HG03139 (cell line): ENCODE measurements around the gene COL7A1.

Experiments
- ATAC-seq: cut with Tn5 transposase; IDR thresholded peaks from one replicate; pipeline ENCODE4 v1.9.1; 2021; ENCODE audit not compliant: unreplicated experiment

Gene COL7A1

DNA sequence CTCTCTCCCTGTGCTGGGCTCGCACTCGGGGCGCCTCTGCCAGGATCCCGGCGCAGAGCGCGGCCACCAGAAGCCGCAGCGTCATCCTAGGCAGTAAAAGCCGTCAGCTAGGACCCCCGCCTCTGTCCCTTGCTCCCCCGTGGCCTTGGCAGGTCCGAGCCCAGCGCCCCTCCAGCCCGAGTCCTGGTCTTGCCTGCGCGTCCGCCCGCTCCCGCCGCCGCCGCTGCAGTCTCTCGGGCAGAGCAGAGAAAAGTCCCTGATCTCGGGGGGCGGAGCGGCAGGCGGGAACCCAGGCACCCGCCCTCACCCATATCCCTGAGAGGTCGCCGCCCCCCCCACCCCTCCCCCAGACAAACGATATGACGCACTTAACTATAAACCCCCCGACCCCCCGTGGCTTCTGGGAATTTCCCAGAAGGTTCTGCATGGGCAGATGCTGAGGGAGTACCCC, at the start of gene COL7A1:
Gene COL7A1 (minus strand): TSS at position 255 of the 451 bp plus-strand sequence. CDS start 170 bp downstream, at position 85.
- ATAC-seq = no peak

DNA sequence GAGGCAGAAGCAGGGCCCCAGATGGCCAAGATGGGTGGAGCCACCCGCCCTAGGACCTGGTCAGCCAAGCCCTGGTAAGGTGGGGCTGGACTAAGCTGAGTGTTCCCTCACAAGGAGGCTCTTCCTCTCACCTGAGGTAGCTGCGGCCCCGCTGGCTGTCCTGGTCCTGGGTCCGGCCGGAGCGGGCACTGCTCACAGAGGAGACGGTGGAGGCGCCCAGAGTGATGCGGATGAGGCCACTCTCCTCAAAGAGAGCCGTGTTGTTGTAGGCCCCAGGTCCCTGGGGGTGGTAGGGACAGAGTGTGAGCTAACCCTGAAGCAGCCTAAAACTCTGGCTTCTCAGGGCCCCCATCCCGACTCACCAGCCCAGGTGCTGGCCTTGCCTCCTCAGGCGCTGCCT, 47.5 kb upstream of the COL7A1 start:
- ATAC-seq = no peak

DNA sequence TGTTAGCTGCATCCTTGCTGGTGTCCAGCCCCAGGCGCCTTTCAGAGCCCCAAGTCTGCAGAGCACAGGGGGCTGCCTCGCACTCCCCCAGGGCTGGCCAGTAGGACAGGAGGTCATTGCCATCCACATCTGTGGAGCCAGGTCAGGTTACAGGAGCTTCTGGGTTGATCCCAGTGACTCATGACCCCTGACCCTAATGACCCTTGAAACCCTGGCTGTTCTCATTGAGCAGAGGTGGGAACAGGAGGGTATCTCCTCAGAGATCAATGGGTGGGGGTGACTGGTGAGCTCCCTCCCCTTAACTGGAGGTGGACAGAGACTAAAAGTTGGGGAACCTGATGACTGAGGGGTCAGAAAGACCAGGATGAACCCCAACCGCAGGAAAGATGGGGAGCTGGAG, 46.3 kb upstream of the COL7A1 start:
- no peak for ATAC-seq

DNA sequence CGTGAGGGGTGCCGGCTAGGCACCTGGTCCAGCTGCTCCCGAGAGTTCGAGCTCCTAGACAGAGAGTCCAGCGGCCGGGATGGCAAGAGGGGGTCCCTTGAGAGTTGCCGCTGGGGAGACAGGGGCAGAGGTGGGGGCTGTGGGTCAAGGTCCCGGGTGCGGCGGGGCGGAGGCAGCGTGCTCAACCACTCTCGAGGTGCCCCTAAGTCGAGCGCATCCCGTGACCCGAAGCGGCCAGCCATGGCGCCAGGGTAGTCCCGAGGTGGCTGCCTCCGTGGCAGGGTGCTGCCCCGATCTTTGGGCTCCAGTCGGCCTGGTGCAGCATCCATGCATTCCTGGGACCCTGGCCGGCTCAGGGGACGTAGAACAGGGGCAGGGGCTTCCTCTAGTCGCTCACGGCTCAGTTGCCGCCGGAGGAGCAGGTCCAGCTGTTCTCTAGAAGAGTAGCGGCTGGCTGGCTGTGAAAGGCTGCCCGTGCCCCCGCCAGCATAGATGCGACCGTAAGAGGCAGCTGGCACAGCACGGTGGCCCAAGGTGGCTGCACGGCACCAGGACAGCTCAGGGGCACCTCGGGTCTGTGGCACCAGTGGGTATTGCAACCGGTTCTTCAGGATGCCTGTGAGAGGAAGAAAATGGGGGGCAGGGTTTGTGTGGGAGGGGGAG, 44.9 kb upstream of the COL7A1 start:
- ATAC-seq = no peak

DNA sequence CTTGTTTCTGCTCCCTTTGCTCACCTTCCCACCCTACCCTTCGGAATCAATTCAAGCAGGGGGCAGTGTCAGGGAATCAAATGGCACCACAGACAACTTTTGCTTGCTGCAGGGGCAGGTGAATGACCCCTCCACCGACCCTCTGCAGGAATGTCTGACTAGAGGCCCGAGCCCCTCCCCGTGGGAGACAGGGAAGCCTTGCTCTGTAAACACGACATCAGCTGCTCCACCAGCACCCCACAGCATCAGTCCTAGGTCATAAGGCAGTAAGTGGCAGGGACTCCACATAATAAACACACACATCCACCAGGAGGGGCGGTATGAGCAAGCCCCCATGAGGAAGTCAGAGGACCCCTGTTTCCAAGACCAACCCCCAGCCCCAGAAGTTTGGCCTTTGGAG, 42.2 kb upstream of the COL7A1 start:
- ATAC-seq = no peak

DNA sequence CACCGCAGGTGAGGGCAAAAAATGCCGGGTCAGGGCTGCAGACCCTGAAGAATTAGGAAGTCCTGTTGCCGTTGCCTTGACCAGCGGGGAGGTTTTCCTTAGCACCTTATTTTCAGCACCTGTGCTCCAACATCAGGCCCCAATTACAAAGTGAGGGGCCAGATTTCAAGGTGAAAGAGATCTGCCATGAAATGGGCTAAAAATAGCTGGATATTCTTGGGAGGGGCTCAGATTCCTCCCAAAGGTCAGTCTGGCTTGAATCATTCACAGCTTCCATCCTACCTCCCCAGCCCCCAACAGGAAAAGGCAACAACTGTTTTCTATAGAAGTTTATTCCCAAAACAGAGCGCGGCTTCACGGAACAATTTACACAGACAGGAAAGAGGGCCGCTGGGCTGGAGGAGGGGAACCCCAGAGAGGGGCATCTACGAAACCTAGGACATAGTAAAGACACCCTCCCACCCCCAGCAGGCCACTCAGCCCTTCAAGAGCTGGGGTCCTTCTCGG, 41.1 kb upstream of the COL7A1 start:
- ATAC-seq = no peak

DNA sequence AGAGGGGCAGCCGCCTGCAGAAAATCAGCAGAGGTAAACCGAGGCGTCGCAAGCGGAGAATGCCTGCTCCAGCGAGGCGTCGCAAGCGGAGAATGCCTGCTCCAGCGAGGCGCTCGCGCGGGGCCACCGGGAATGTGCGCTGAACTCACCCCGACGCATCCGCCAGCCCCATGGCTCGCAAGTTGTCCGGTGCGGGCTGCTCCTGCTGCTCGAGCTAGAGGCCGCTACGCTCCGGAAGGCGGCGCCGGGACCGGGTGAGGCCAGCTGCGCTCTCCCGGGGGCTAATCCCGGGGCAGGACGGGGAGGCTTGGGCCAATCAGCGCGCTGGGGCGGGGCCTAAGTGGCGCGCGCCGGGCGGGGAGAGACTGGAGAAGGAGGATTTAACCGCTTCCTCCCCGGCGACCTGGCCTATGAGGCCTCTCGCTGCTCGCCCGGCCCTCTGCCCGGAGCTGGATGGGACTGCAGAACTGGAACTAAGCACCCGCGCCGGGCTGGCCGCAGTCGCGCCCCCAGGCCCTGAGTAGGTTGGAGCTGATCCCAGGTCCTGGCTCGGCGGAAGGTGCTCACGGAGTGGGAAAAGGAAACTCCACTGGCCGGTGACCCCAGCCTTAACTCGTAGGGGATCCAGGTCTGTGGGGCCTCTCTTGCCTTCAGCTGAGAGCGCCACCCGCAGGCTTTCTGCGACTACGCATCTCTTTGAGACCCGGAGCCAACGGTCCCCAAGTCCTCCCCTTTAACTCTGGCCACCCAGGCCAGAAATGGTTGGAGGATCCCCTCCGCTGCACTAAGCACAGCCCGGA, 40.3 kb upstream of the COL7A1 start, which contains the start of gene SLC26A6:
Gene SLC26A6 (minus strand): TSS at position 240 of the 800 bp plus-strand sequence. CDS start 68 bp downstream, at position 172.
- peak; percentile 87 for ATAC-seq

DNA sequence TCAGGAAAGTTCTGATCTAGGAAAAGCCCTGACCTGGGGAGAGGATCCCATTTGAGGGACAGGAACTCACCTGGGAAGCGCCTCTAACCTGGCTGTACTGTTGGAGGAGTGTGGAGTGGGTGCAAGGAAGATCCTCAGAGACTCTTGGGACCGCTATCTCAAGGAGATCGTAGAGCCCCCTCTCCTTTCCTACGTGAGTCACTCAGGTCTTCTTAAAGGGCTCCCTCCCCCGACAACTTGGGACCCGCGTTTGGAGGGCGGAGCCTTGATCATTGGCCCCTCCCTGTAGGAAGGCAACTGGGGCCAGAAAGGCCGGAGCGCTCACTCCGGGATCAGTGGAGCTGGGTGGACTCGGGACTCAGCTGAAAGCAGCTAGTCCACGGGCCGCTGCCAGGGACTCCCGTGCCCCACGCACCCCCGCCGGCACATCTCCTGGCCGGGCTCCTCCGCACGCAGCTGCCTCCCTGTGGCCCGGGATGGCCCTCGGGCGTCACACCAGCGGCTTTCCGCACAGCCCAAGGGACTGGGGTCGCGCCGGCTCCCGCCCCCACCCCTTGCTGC, 39.6 kb upstream of the COL7A1 start:
- no peak for ATAC-seq

DNA sequence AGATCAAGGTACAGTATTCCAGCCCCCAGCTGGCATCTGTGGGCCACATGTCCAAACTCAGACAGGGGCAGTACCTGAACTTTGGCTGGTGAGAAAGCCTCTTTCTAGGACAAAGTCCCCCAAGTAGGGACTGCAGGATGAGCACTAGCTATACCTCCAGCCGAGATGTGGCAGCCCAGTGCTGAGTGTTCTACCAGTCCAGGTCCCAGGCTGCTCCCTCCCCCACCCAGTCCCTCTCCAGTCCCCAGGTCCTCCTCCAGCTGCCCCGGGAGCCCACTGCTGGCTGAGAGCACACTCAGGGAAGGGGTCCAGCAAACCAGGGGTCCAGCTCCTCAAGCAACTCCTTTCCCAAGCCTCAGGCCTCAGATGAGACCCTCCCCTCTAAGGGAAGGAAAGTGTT, 38.6 kb upstream of the COL7A1 start:
- no peak for ATAC-seq

DNA sequence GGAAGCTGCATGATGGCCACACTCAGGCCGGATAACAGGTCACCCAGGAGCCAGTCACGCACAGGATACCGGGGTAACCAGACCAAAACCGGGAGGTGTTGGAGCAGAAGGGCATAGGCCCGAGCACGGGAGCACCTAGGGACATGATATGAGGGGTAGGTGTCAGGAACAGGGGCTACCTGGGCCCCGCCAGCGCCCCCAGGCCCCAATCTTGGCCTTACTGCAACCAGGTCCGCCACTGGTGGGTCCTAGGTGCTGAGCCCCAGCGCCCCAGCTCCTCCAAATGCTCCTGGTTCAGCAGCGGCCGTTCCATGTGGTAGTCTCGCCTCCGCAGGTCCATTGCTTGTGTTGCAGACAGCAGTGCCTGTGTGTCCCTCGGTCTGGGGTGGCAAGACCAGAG, 38.1 kb upstream of the COL7A1 start:
- ATAC-seq = no peak

DNA sequence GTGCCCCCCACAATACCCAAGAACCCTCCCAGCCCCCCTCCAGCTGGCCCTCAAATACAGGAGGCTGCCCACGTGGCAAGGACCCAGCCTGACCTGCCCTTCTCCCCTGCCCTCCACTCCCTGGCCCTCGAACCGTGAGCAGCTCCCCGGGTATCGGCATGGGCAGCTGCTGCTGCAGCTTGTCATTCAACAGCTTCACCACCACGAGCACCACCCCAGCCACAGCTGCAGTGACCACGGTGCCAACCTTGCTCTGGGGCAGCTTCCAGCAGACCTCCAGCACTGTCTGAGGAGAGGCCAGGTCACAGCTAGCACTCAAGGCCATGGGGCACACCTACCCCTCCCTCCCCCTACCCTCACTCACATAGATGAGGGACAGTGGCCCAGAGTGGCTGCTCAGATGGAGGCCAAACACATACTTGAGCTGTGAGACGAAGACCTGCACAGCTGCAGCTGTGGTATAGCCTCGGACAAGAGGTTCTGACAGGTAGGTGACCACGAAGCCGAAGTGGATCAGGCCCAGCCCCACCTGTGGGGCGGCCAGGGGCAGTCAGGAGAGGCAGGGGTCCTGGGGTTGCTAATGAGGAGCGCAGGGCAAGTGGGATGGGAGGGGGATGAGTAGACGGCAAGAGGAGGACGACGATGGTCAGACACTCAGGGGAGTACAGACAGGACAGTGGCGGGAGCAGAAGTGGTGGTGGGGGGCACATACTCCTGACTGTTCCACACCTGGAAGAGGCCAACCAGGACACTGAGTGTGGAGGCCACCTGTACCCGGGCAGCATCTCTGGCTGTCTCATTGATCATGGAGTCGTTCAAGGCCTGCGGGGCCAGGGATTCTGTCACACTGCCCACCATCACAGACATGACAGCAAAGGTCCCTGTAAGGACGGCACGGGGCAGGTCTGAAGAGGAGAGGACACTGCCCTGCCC, 36.7 kb upstream of the COL7A1 start:
- no peak for ATAC-seq

DNA sequence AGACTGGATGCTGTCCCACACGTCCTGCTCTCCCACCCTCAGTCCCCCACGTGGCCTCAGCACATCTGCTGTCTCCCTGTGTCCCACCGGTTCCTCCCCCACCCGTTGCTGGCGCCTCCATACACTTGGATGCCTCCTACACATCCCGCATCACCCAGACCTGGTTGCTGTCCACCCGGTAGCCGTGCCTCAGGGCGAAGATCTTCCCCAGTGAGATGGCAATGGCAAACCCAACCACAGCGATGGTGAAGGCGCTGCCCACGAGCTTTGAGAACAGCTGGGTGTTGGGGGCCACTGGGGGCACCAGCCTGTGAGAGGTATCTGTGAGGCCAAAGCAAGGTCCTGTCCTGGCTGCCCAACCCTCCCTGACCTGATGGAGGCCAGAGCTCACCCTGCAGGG, 35.7 kb upstream of the COL7A1 start:
- no peak for ATAC-seq

DNA sequence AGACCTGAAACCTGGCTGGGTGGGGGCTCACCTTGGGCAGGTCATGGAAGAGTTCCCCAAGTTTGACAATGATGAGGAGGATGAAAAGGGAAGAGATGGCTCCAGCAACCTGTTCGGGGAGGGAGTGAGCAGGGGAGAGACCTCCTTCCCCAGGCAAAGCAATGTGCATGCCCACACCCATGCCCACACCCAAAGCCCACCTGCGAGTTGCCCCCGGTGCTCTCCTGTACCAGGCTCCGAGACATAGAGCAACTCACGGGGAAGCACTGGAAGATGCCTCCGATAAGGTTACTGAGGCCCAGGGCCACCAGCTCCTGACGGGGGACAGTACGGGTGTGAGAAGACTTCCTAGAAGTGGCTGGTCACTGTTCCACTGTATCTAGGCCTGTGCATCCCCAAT, 35.3 kb upstream of the COL7A1 start:
- ATAC-seq = no peak

DNA sequence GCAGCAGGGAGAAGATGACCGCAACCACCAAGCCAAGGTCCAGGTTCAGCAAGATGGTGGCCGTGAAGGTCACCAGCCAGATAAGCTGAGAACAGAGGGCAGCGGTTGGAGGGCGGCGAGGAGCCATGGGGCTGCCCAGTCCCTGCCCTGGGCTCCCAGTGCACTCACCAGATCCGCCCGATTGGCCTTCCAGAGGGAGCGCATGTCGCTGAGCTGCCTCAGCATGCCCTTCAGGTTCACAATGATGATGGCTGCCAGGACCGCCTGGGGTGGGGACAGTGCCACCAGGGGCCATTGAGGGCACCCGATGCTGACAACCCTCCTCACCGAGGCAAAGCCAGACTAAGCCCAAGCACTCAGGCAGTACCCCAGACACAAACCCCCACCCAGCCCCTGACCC, 34.8 kb upstream of the COL7A1 start:
- no peak for ATAC-seq

DNA sequence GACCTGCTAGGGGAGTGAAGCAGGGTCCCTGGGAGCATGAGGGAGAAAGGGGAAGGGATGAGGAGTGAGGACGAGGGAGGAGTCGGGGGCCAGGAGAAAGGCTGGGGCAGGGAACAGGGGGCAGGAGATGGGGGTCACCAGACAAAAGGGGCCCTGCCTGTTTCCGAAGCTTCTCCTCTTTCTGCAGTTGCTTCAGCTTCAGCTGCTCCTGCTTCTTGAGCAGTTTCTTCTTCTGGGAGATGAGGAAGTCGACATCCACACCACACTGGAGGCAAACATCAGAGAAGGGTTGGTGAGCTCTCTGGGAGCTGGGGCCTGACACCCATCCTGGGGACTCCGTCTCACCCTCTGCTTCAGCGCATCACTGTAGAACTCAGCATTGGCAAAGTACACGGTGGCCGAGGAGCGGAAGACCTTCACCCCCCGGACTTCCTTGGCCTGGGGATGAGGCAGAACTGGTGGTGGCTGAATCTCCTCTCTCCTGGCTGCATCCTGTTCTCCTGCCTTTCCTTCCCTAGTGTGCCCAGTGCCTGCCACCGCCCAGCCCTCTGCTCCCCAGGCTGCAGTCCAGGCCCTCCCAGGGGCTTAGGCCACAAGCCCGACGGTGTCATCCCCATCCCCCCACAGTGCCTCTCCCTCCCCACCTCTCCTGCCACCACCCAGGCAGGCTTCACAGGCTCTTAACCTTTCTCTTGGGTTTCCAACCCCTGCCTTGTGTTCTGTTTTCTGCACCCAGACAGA, 33.3 kb upstream of the COL7A1 start:
- no peak for ATAC-seq

DNA sequence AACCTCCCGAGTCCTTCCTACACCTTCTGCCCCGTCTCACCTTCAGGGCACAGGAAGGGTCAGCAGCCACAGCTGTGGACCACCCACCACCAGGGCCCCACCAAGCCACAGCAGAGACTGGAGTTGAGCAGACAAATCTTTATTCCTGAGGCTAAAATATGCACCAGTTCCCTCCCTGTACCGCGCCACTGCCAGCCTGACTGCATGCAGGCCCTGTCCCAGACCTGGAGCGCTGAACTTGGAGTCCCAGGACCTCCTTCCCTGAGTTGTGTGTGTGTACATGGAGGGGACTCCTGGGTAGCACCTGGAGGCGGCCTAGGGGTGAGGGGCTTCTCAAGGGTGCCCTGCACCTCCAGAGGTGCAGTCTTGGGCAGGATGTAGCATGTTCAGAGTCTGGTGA, 30.5 kb upstream of the COL7A1 start:
- no peak for ATAC-seq

DNA sequence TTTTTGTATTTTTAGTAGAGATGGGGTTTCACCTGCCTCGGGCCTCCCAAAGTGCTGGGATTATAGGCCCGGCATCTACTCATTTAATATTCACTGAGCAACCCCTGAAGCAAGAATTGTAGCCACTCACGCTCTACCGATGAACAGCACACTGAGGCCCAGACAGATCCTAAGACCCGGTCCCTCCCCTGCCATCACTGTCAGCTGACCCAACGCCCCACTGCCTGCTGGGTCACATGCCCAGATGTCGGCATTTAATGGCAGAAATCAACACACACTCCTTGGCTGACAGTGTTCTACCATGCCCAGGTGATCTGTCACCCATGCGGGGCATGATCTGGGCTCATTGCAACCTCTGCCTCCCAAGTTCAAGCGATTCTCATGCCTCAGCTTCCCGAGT, 29.6 kb upstream of the COL7A1 start:
- ATAC-seq = no peak

DNA sequence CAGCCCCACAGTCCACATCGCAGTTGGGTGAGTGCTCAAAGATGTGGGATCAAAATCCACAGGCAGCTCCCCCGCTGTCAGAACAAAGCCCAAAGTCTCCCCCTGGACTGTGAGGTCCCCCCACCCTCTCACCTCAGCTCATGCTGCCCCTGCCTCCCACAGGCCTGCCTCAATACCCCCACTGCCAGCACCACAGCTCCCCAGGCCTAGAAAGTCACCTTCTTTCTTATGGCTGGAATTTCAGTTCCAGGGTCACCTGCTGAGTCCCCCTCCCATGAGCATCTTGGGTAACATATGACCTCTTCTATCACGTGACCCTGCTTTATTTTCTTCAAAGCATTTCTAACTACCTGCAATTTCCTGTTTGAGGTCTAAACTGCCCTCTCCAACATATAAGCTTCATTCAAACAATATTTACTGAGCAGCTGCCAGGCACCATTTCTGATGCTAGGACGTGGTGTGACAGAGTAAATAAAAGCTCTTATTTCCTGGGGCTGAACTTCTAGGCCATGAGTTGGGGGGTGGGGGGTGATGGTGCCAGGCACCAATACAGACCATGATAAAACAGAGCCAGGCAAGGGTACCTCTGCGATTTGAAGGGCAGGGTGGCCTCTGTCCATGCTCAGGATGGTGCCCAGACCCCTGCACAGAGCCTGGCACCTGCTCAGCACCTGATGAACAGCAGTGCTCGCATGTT, 28.9 kb upstream of the COL7A1 start:
- no peak for ATAC-seq

DNA sequence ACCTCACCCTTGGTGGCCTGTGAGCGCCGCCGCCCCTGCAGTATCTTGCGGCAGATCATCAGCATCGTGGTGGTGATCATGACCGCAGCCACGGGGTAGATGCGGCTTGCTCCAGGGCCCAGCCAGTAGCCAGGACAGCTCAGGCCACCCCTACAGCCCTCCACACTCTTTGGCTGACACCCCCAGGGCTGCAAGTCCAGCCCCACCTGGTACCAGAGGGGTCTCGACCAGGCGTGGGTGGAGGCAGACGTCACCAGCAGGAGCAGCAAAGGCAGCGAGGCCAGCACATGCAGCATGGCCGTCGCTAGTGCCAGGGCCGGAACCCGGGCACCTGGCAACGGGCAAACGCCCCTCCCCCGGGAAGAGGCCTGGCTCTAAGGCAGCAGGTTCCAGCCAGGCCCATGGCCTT, 26.3 kb upstream of the COL7A1 start, which contains the start of gene TMEM89:
Gene TMEM89 (minus strand): TSS at position 309 of the 409 bp plus-strand sequence. CDS start 13 bp downstream, at position 296.
- ATAC-seq = no peak
